ENCODE data around the gene CCDC197. TPM values are rescaled to one million over a fixed set of nuclear protein-coding genes. Genes with fewer than 3 reads are reported as not detected.

CCDC197 gene
- total RNA-seq, 1 donor from 2014 or later: not detected

DNA sequence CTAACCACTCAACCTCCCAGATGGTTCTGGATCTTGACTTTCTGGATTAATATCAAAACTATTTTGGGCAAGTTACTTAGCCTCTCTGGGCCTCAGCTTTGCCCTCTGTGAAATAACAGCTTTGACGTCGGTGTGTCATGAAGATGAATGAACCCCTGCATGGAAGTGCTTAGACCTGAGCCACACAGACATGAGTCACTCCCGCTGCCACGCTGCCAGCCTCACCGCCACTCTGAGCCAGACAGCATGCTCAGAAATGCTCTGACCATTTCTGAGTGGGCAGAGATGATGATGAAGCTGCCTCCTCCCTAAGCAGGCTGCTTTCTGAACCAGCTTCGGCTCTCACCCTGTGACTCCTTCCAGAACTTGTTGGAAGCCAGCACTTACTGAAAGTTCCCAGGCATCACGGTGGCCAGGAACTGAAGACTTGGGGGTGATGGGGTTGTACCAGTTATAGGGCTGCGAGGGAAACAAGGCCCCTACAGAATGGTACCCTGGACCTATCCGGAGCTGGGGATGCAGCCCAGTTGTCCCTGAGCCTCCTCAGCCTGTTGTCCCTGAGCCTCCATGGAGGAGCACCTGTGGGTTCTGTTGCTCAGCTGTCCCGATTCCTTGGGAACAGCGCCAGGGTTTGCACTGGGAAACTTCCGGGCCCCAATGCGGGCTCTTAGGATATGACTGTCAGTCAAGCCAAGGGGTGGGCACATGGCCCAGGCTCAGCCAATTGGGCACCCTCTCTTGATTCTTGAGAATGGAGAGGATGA is 2.0 kb upstream of the CCDC197 start:
- intact Hi-C loops (cut with DNase I): no loop called here
- Histone ChIP-seq H3K4me3 (no peak overlapping the region), H3K4me1 (no peaks in the 10 kb centered on the region), H3K9me3 (no peaks in the 10 kb centered on the region), H3K27ac (no peak overlapping the region), H3K36me3 (no peaks in the 10 kb centered on the region), H3K27me3 (no peaks in the 10 kb centered on the region)
- ATAC-seq: no peak
- TF ChIP-seq, protein P1, sequence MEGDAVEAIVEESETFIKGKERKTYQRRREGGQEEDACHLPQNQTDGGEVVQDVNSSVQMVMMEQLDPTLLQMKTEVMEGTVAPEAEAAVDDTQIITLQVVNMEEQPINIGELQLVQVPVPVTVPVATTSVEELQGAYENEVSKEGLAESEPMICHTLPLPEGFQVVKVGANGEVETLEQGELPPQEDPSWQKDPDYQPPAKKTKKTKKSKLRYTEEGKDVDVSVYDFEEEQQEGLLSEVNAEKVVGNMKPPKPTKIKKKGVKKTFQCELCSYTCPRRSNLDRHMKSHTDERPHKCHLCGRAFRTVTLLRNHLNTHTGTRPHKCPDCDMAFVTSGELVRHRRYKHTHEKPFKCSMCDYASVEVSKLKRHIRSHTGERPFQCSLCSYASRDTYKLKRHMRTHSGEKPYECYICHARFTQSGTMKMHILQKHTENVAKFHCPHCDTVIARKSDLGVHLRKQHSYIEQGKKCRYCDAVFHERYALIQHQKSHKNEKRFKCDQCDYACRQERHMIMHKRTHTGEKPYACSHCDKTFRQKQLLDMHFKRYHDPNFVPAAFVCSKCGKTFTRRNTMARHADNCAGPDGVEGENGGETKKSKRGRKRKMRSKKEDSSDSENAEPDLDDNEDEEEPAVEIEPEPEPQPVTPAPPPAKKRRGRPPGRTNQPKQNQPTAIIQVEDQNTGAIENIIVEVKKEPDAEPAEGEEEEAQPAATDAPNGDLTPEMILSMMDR (IDR thresholded peaks at IDR 0.05): no peak
- DNase-seq: no peak

DNA sequence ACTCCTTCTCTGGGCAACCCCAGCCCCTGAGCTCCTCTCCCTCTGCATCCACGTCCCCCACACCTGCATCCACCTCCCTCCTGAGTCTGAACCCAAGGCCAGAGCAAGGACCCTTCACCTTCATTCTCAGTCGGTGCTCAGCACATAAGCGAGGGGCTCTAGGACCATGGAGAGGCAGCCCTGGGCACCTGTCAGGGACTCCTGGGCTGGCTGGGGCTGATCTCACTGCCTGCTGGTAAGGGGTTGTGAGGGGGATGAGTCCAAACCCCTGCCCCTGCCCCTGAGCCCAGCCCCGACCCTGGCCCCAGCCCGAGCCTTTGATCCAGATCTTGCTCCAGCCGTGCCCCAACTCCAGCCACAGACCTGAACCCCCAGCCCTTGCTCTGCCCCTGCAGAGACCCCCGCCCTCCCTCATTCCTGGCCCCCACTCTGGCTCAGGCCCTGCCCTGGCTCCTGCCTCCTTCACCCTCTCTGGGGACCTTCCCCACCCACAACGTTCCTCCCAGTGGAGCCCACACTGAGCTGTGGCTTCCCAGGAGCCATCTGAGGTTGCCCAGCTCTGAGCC is 888 bp upstream of the CCDC197 start:
- H3K9me3 ChIP-seq: no peaks in the 10 kb centered on the region
- TF ChIP-seq, protein P1 (IDR thresholded peaks at IDR 0.05): no peak
- intact Hi-C loops (cut with DNase I): no loop called here
- H3K4me3 ChIP-seq: no peak overlapping the region
- H3K36me3 ChIP-seq: no peaks in the 10 kb centered on the region
- H3K27me3 ChIP-seq: no peaks in the 10 kb centered on the region
- no peak overlapping the region for H3K27ac ChIP-seq
- ATAC-seq (no peak), DNase-seq (no peak)
- H3K4me1 ChIP-seq: no peaks in the 10 kb centered on the region

DNA sequence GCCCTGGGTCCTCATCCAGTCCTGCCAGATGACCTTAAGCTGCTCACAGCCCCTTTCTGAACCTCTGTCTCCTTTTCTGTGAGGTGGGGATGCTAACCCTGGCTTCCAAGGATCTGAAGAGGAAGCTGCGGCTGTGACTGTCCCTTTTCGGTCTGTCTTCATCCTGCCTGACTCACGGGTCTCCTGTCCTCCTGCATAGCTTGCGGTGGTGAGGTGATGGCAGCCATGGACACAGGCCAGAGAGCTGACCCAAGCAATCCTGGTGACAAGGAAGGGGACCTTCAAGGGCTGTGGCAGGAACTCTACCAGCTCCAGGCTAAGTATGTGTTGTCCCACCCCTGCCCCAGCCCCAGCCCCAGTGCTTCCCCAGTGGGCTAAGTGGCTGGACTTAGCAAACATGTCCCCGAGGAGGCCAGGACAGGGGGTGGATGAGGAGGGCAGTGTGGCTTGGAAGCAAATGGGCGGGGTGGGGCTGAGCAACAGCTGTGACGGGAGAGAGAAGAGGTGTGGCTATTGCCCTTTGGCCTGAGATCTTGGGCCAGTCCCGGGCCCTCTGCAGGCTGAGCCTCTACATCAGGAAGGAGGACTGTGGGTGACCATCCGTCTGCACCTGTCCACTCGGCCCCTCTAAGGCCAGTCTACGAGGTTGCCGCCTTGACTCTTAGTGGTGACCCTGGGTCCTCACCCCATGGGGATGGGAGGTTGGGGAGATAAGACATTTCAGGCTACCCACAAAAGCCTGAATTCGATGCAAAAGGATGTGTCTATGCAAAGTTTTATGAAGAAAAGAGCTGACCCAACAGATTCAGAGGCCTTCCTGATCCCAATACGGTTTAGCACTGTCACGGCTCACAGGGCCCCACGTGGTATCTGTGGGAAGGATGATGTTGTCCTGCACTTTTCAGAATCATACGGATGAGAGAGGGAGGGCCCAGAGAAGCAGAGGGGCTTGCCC is 1.1 kb downstream of the CCDC197 start:
- no peaks in the 10 kb centered on the region for H3K36me3 ChIP-seq
- no peaks in the 10 kb centered on the region for H3K9me3 ChIP-seq
- H3K27ac ChIP-seq: no peak overlapping the region
- DNase-seq (no peak), ATAC-seq (no peak)
- H3K4me3 ChIP-seq: no peak overlapping the region
- intact Hi-C loops (cut with DNase I): no loop called here
- TF ChIP-seq, protein P1 (IDR thresholded peaks at IDR 0.05): no peak
- H3K27me3 ChIP-seq: no peaks in the 10 kb centered on the region
- no peaks in the 10 kb centered on the region for H3K4me1 ChIP-seq

DNA sequence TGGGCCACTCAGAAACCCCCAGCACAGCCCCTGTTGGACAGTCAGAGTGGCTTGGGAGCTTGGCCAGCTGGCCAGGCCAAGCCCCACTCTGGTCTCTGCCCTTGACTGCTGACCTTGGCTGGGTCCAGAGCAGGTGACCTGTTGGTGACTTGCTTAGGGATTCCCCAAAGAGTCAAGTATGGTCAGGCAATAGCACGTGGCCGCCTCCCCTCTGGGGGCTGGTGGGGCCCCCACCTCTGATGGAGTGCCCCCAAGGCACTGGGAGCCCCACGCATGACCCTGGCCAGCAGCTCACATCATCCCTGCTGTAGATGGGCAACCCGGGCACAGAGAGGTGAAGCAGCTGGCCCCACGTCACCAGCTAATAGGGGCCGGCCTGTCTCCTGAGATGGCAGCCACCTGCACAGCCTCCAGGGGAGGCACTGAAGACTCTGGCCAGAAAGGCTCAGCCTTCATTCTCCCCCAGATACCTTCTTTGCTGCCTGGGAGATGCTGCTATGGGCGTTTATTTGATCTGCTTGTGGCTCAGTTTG is 1.8 kb downstream of the CCDC197 start:
- DNase-seq: no peak
- Histone ChIP-seq H3K4me1 (no peaks in the 10 kb centered on the region), H3K9me3 (no peaks in the 10 kb centered on the region), H3K27ac (no peak overlapping the region), H3K4me3 (no peak overlapping the region), H3K36me3 (no peaks in the 10 kb centered on the region), H3K27me3 (no peaks in the 10 kb centered on the region)
- intact Hi-C loops (cut with DNase I): no loop called here
- ATAC-seq: no peak
- TF ChIP-seq, protein P1 (IDR thresholded peaks at IDR 0.05): no peak

DNA sequence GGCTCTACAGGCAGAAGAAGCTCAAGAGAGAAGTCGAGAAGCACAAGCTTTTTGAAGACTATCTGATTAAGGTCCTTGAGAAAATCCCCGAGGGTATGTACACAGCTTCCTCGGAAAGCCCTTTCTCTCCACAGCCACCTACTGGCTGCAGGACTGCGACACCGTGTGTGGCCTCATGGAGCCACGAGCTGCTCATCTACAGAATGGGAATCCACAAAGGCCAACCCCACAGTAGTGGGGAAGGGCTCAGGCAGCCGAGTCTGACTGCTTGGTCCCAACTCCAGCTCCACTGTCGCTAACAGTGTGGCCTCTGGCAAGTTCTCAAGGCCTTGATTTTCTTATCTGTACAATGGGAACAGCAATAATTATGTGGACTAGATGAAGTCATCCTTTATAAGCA is 2.5 kb downstream of the CCDC197 start:
- TF ChIP-seq, protein P1 (IDR thresholded peaks at IDR 0.05): no peak
- Histone ChIP-seq H3K36me3 (no peaks in the 10 kb centered on the region), H3K4me1 (no peaks in the 10 kb centered on the region), H3K4me3 (no peak overlapping the region), H3K27ac (no peak overlapping the region), H3K27me3 (no peaks in the 10 kb centered on the region), H3K9me3 (no peaks in the 10 kb centered on the region)
- intact Hi-C loops (cut with DNase I): no loop called here
- DNase-seq (no peak), ATAC-seq (no peak)

All from upper lobe of right lung (tissue), 1 donor.